ENCODE results near the gene NLRC4.
"Not testable (repeated sequence)": the region's sequence is repeated elsewhere in the genome, so short reads cannot be mapped to it uniquely, and the experiment has no call there.

The NLRC4 gene

GRCh38 chr2:32249731-32250236 is 14.9 kb downstream of the NLRC4 start:
- Histone ChIP-seq H3K27ac (no peak overlapping the region), H3K4me3 (no peak overlapping the region)

GRCh38 chr2:32248299-32248698 is 16.4 kb downstream of the NLRC4 start:
- Histone ChIP-seq H3K27ac (no peak overlapping the region), H3K4me3 (no peak overlapping the region)

GRCh38 chr2:32246911-32247310 is 17.8 kb downstream of the NLRC4 start:
- H3K4me3 ChIP-seq, result no peak overlapping the region
- H3K27ac ChIP-seq, result no peak overlapping the region

GRCh38 chr2:32242331-32242730 is 22.4 kb downstream of the NLRC4 start:
- Histone ChIP-seq H3K27ac (no peak overlapping the region), H3K4me3 (no peak overlapping the region)

- no peak overlapping the region for H3K4me3 ChIP-seq
Observed at GRCh38 chr2:32237996-32238395, 26.7 kb downstream of the NLRC4 start.

GRCh38 chr2:32237488-32237887 is 27.2 kb downstream of the NLRC4 start:
- H3K27ac ChIP-seq, result no peak overlapping the region
- no peak overlapping the region for H3K4me3 ChIP-seq

More at GRCh38 chr2:32237996-32238395, 26.7 kb downstream of the NLRC4 start:
- no peak overlapping the region for H3K27ac ChIP-seq

GRCh38 chr2:32235315-32235714 is 29.4 kb downstream of the NLRC4 start:
- H3K27ac ChIP-seq, result peak overlapping the region in 8 of 21 experiments; percentile 1 to 51 (median 38)

GRCh38 chr2:32231959-32232358 is 32.7 kb downstream of the NLRC4 start:
- Histone ChIP-seq H3K27ac (no peak overlapping the region), H3K4me3 (no peak overlapping the region)

More at GRCh38 chr2:32235315-32235714, 29.4 kb downstream of the NLRC4 start:
- no peak overlapping the region for H3K4me3 ChIP-seq

- Histone ChIP-seq H3K27ac (no peak overlapping the region), H3K4me3 (no peak overlapping the region)
Observed at GRCh38 chr2:32229635-32230034, 35.1 kb downstream of the NLRC4 start.

GRCh38 chr2:32228181-32228580 is 36.5 kb downstream of the NLRC4 start:
- no peak overlapping the region for H3K4me3 ChIP-seq

GRCh38 chr2:32227492-32227891 is 37.2 kb downstream of the NLRC4 start:
- Histone ChIP-seq H3K27ac (no peak overlapping the region), H3K4me3 (no peak overlapping the region)

More at GRCh38 chr2:32228181-32228580, 36.5 kb downstream of the NLRC4 start:
- H3K27ac ChIP-seq, result no peak overlapping the region

GRCh38 chr2:32222966-32223365 is 41.7 kb downstream of the NLRC4 start:
- no peak overlapping the region for H3K27ac ChIP-seq
- no peak overlapping the region for H3K4me3 ChIP-seq

GRCh38 chr2:32220445-32220844 is 44.2 kb downstream of the NLRC4 start:
- H3K27ac ChIP-seq, result no peak overlapping the region
- H3K4me3 ChIP-seq, result no peak overlapping the region

- Histone ChIP-seq H3K27ac (no peak overlapping the region), H3K4me3 (no peak overlapping the region)
Observed at GRCh38 chr2:32212295-32212694, 52.4 kb downstream of the NLRC4 start.

- Histone ChIP-seq H3K4me3 (no peak overlapping the region), H3K27ac (no peak overlapping the region)
Observed at GRCh38 chr2:32210767-32211408, 53.8 kb downstream of the NLRC4 start.

GRCh38 chr2:32203428-32203827 is 61.3 kb downstream of the NLRC4 start:
- not testable (repeated sequence) for H3K27ac ChIP-seq, H3K4me3 ChIP-seq

GRCh38 chr2:32200814-32201213 is 63.9 kb downstream of the NLRC4 start:
- Histone ChIP-seq H3K27ac (no peak overlapping the region), H3K4me3 (no peak overlapping the region)

- Histone ChIP-seq H3K27ac (no peak overlapping the region), H3K4me3 (no peak overlapping the region)
Observed at GRCh38 chr2:32192418-32192817, 72.3 kb downstream of the NLRC4 start.

- Histone ChIP-seq H3K4me3 (no peak overlapping the region), H3K27ac (peak overlapping the region in 2 of 21 experiments; percentile 39 to 43)
Observed at GRCh38 chr2:32189011-32189410, 75.7 kb downstream of the NLRC4 start.

- no peak overlapping the region for H3K27ac ChIP-seq
- no peak overlapping the region for H3K4me3 ChIP-seq
Observed at GRCh38 chr2:32182667-32183066, 82.0 kb downstream of the NLRC4 start.

Data from skin epidermis (tissue), 12 donors.